ENCODE data around the gene CDON. TPM values are rescaled to one million over a fixed set of nuclear protein-coding genes. Genes with fewer than 3 reads are reported as not detected.

CDON gene
- total and polyA plus RNA-seq, 9 of the 15 experiments (the other 6 are each of a cell fraction or from before 2014, with no cell fraction given): 0.08 to 0.64 (median 0.40) TPM

GRCh38 chr11:126082251-126083109, 19.8 kb upstream of the CDON start:
- no peaks in the 10 kb centered on the region for H3K9me3 ChIP-seq (replicated peaks; ENCODE audit: control insufficient read depth, insufficient read depth, low read depth, low read length)
- H3K9ac ChIP-seq (ENCODE audit: insufficient read depth in 1 of 2, low read depth in 2 of 2, low read length in 2 of 2): no peak overlapping the region
- H3K79me2 ChIP-seq (ENCODE audit: control insufficient read depth, insufficient read depth, low read length): no peaks in the 10 kb centered on the region
- no peaks in the 10 kb centered on the region for H3K9me1 ChIP-seq (ENCODE audit: control insufficient read depth, insufficient read depth, low read length)
- H3K27me3 ChIP-seq (ENCODE audit: control insufficient read depth in 2 of 2, insufficient read depth in 2 of 2, low read length in 2 of 2): peaks cover 24 to 48% of the 10 kb centered on the region in 2 experiments
- no peak for ATAC-seq
- ChIA-PET POLR2A (interaction anchor here (0.6 kb wide), 1 partner anchor 54 kb away, joined by 4 read pairs; no protein-coding TSS in a partner anchor), CTCF (ENCODE audit: low intra/inter-chr PET ratio) (no interaction called here)
- no peak overlapping the region for H3K4me3 ChIP-seq
- DNase-seq (ENCODE audit: extremely low read depth in 1 of 4, low spot score in 3 of 4): no peak
- H4K20me1 ChIP-seq (replicated peaks; ENCODE audit: control insufficient read depth, insufficient read depth, low read length): no peaks in the 10 kb centered on the region; the same call in 1 of the 2 replicates
- no TSS peak for BruUV-seq (replicated peaks)
- H3K4me1 ChIP-seq (replicated peaks in 1 of 2; ENCODE audit: control insufficient read depth in 2 of 2, insufficient read depth in 2 of 2, low read length in 2 of 2): no peaks in the 10 kb centered on the region
- TF ChIP-seq CEBPB (tag; IDR thresholded peaks at IDR 0.05) (no peak), ZBTB12 (CRISPR knock-in tag; IDR thresholded peaks at IDR 0.05) (no peak), ZNF174 (CRISPR knock-in tag; IDR thresholded peaks at IDR 0.05) (no peak), ZFP91 (CRISPR knock-in tag; IDR thresholded peaks at IDR 0.05) (no peak), MTA3 (IDR thresholded peaks at IDR 0.05; ENCODE audit: borderline replicate concordance) (no peak), ZNF24 (IDR thresholded peaks at IDR 0.05) (no peak), ZNF655 (CRISPR knock-in tag; IDR thresholded peaks at IDR 0.05) (no peak), ZNF263 (CRISPR knock-in tag; IDR thresholded peaks at IDR 0.05; ENCODE audit: borderline replicate concordance) (no peak), RCOR1 (IDR thresholded peaks at IDR 0.05; ENCODE audit: borderline replicate concordance in 1 of 2, low read depth in 2 of 2, low read length in 2 of 2) (no peak), ZNF507 (tag; conservative IDR thresholded peaks at IDR 0.05) (no peak), NR1H2 (CRISPR knock-in tag; IDR thresholded peaks at IDR 0.05) (no peak), YY1 (IDR thresholded peaks at IDR 0.05; ENCODE audit: borderline replicate concordance in 1 of 3, control insufficient read depth in 1 of 3, extremely low read depth in 1 of 3, insufficient read depth in 3 of 3, insufficient read length in 1 of 3, insufficient replicate concordance in 2 of 3, low read depth in 1 of 3, low read length in 2 of 3) (no peak)
- under 1% methylated on average over 17 of the region's 17 CpGs for WGBS (ENCODE audit: insufficient coverage, low coverage, missing lambda C conversion rate)
- in situ Hi-C loops (cut with MboI): no loop called here
- no peak overlapping the region for H3K27ac ChIP-seq (ENCODE audit: extremely low read depth, low read depth, low read length)
- no peak for FAIRE-seq
- H3K36me3 ChIP-seq (ENCODE audit: control insufficient read depth, insufficient read depth, low read length): no peaks in the 10 kb centered on the region
- H2AFZ ChIP-seq (ENCODE audit: low read depth, low read length): no peak overlapping the region
- no peak overlapping the region for H3K4me2 ChIP-seq (ENCODE audit: insufficient read depth, low read length)
- intact Hi-C loops (cut with micrococcal nuclease): no loop called here
